GM13977 (cell line): ENCODE measurements around the gene OTULIN.

Experiments used
- DNase-seq: peaks from one replicate; pipeline ENCODE4 v3.0.0; 2012; ENCODE audit warnings: low spot score
- in situ Hi-C: fragments of 300-500 bp; cut with MboI; formaldehyde crosslinking; loops from one replicate; pipeline ENCODE4 v1.12.0; 2022; ENCODE audit warnings: low sequenced_read_pairs, low pct_unique_long_range_greater_than_20kb, mixed read lengths, inconsistent platforms; ENCODE audit not compliant: unreplicated experiment
- TF ChIP-seq, protein P1 (sequence below): IDR thresholded peaks from 2 replicates; pipeline ENCODE4 v1.5.1; 2012; ENCODE audit warnings: mild to moderate bottlenecking, control low read depth; ENCODE audit not compliant: insufficient read depth; ENCODE audit errors: extremely low read depth, missing control alignments

Gene OTULIN

DNA sequence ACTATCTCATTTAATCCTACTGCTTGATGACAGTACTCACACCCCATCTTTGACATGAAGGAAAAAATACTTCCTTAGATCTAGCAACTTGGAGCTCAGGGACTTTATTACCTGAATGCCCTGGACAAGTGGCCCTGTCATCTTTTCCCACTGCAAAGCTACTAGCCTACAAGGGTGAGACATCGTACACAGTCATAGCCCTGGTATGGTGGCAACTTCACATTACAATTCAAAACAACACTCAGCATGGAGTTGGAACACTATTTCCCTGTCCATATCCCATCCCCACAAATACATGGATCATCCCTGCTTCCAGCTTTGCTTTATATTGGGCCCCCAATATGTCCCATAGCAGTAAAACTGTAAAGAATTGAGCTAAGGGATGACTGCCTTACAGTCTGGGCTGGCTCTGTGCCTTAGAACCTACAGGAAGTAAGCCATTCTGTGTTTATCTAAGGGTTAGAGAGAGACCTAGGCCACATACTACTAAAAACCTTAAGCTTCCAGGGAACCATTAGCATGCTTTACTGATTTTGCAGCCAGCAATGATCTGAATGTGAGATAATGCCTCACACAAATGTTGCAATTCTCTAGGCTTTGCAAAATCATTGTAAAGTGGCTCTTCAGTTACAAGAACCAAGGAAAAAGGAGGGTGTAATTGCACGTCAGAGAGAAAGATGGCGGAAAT lies 55.9 kb downstream of the OTULIN start:
- no peak for DNase-seq
- in situ Hi-C loops = loop anchor here (10.0 kb wide), 1 partner anchor 284 kb away; no protein-coding TSS in a partner anchor
- TF ChIP-seq, protein P1, sequence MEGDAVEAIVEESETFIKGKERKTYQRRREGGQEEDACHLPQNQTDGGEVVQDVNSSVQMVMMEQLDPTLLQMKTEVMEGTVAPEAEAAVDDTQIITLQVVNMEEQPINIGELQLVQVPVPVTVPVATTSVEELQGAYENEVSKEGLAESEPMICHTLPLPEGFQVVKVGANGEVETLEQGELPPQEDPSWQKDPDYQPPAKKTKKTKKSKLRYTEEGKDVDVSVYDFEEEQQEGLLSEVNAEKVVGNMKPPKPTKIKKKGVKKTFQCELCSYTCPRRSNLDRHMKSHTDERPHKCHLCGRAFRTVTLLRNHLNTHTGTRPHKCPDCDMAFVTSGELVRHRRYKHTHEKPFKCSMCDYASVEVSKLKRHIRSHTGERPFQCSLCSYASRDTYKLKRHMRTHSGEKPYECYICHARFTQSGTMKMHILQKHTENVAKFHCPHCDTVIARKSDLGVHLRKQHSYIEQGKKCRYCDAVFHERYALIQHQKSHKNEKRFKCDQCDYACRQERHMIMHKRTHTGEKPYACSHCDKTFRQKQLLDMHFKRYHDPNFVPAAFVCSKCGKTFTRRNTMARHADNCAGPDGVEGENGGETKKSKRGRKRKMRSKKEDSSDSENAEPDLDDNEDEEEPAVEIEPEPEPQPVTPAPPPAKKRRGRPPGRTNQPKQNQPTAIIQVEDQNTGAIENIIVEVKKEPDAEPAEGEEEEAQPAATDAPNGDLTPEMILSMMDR = no peak

DNA sequence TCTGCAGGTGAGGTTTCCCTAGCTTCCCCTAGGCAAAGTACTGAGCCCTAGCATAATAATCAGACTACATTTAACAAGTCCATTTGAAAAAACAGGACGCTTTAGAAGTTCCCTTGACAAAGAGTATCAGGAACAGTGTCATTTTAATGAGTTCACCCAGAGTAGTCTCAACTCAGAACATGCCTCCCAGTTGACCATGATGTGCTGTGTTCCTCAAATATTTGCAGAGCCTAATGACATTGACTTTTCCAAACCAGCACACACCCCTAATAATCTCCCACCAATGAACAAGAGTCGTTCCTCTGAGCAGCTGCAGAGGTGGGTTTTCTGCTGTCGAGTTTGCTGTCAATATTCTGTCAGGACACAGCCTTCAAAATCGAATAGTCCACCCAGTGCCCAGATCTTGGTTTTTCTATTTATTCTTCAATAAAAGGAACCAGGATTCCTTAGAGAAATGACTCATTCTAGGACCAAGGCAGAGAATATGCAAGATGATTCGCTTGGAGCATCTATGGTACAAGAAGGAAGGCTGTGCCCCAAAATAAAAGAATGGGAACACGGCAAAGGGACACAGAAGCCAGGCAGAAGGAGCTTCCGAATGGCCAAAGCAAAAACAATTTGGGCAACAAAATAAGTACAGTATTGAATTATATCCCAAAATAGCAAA lies 57.6 kb downstream of the OTULIN start:
- DNase-seq = no peak
- TF ChIP-seq, protein P1 = no peak
- in situ Hi-C loops = loop anchor here (10.0 kb wide), 1 partner anchor 283 kb away; no protein-coding TSS in a partner anchor

DNA sequence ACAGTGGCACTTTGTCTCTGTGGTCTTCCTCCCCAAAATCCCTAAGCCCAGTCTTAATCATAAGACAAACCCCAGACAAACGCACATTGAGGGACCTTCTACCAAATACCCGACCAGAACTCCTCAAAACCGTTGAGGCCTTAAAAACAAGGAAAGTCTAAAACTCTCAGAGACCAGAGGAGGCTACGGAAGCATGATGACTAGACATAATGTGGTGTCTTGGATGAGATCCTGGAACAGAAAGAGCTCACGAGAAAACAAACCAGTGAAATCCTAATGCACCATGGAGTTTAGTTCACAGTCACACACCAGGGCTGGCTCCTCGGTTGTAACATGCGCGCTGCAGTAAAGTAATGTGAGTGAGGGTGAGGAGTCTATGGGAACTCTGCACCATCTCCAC lies 58.4 kb downstream of the OTULIN start:
- no peak for DNase-seq
- in situ Hi-C loops = loop anchor here (10.0 kb wide), 1 partner anchor 282 kb away; no protein-coding TSS in a partner anchor
- TF ChIP-seq, protein P1 = no peak

DNA sequence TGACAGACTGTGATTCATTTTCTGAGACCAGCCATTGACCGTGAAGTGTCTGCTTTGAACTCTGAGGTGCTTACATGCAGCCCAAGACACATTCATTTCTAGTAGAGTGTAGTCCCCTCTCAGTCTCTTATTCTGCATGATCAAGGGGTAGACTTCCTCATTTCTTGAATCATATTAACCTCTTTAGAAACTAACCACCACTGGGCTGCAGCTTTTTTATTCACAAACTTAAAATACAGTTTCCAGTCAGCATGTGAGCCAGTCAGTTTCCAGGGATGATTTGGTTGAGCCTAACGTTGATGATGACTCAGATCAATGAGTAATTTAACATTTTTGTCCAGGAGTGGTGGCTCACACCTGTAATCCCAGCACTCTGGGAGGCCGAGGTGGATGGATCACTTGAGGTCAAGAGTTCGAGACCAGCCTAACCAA lies 59.2 kb downstream of the OTULIN start:
- TF ChIP-seq, protein P1 = no peak
- DNase-seq = peak; percentile 53
- in situ Hi-C loops = loop anchor here (10.0 kb wide), 1 partner anchor 281 kb away; no protein-coding TSS in a partner anchor

DNA sequence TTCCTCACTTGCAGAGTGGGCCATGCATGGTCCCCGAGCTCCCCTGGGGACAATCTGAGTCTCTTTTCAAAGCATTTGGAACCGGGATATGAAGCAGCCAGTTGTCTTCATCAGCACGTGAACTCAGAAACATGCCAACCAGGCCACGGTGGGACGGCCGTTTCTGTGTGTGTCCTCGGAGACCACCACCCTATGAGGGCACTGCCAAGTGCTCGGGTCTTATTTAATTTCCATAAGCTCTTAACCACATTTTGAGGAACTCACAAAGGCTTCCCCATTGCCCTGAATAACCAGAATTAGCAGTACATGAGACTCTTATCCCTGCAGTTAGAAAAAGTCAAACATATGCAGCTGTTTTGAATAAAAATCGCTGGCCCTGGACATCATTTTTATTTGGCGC lies 60.1 kb downstream of the OTULIN start:
- in situ Hi-C loops = loop anchor here (10.0 kb wide), 1 partner anchor 280 kb away; no protein-coding TSS in a partner anchor
- no peak for DNase-seq
- TF ChIP-seq, protein P1 = no peak

DNA sequence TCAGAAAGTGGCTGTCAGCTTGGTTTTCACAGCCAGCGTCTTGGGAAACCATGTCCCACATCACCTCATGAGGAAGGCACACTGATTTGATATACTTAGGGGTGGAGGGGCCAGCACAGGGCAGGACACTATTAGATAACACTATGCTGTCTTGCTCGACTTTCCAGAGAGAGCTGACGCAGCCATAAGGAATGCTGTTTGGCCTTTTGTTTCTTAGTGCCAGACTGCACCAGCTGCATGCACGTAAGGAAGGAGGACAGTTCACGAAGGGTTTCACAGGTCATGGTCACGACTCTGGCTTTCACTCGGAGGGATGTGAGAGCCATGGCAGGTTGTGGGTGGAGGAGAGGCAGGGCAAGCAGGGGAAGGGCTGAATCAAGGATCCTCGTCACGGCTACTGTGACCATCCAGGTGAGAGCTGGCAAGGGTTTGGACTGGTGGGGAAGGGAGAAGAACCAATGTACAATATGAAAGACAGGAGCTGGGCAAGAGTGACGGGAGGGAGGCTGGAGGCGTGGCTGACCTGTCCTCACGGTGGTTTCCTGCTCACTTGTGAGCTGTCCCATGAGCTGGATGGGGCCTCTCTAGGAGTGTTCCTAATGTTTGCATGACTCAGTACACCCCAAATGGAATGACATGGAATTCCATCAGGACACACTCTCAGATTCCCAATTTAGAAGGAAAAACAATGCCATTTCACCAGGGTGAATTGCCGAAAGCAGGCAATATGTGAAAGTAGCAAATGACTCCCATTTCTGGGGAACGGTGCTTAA lies 61.7 kb downstream of the OTULIN start:
- TF ChIP-seq, protein P1 = no peak
- in situ Hi-C loops = loop anchor here (10.0 kb wide), 1 partner anchor 279 kb away; no protein-coding TSS in a partner anchor
- DNase-seq = no peak
